NCI-H1092 (cell line): Measurements from ENCODE around the gene NWD2.
A peak's percentile ranks its signal among the peaks of the same experiment; 100 is the strongest.

Experiments used
- DNase-seq: peaks from one replicate; lab custom pipeline; 2025; lab: John Stamatoyannopoulos, UW

The NWD2 gene

GRCh38 chr4:37279894-37280592, 35.5 kb downstream of the NWD2 start:
- DNase-seq = no peak

- DNase-seq = no peak
These were observed 54.9 kb downstream of the NWD2 start for GRCh38 chr4:37299468-37299867.

- no peak for DNase-seq
These were observed 60.1 kb downstream of the NWD2 start for GRCh38 chr4:37304612-37305011.

- DNase-seq = no peak
These were observed 61.4 kb downstream of the NWD2 start for GRCh38 chr4:37305984-37306383.

- no peak for DNase-seq
These were observed 72.6 kb downstream of the NWD2 start for GRCh38 chr4:37317104-37317643.

GRCh38 chr4:37320513-37321235, 76.1 kb downstream of the NWD2 start:
- no peak for DNase-seq

- no peak for DNase-seq
These were observed 77.6 kb downstream of the NWD2 start for GRCh38 chr4:37322122-37322521.

- no peak for DNase-seq
These were observed 80.0 kb downstream of the NWD2 start for GRCh38 chr4:37324546-37324945.

- no peak for DNase-seq
These were observed 82.3 kb downstream of the NWD2 start for GRCh38 chr4:37326852-37327251.

- DNase-seq = no peak
These were observed 94.4 kb downstream of the NWD2 start for GRCh38 chr4:37338972-37339371.

- DNase-seq = no peak
These were observed 114.2 kb downstream of the NWD2 start for GRCh38 chr4:37358748-37359147.

GRCh38 chr4:37359261-37359660, 114.7 kb downstream of the NWD2 start:
- DNase-seq = no peak

GRCh38 chr4:37365888-37366287, 121.3 kb downstream of the NWD2 start:
- no peak for DNase-seq

GRCh38 chr4:37367901-37368300, 123.4 kb downstream of the NWD2 start:
- no peak for DNase-seq

GRCh38 chr4:37370052-37370451, 125.5 kb downstream of the NWD2 start:
- DNase-seq = no peak

GRCh38 chr4:37381040-37381668, 136.6 kb downstream of the NWD2 start:
- DNase-seq = no peak

GRCh38 chr4:37383579-37384229, 139.2 kb downstream of the NWD2 start:
- no peak for DNase-seq

- no peak for DNase-seq
These were observed 140.9 kb downstream of the NWD2 start for GRCh38 chr4:37385424-37385823.

- no peak for DNase-seq
These were observed 144.3 kb downstream of the NWD2 start for GRCh38 chr4:37388681-37389365.

GRCh38 chr4:37389366-37389765, 144.8 kb downstream of the NWD2 start:
- no peak for DNase-seq

GRCh38 chr4:37389967-37390580, 145.5 kb downstream of the NWD2 start:
- peak; percentile 14 for DNase-seq
